ACC112 (cell line): Measurements from ENCODE around the gene BCO2.
A peak's percentile ranks its signal among the peaks of the same experiment; 100 is the strongest.

Experiments
- H2AFZ ChIP-seq: fragments of 200-600 bp; sonication (generic); one replicate; pipeline ENCODE4 v1.6.0; 2017; ENCODE audit warnings: antibody characterized with exemption, low read length; ENCODE audit not compliant: unreplicated experiment
- H3K27ac ChIP-seq: fragments of 200-600 bp; sonication (generic); 2 replicates; pipeline ENCODE4 v1.5.1; 2014; ENCODE audit warnings: low read depth, mild to moderate bottlenecking, antibody characterized with exemption, low read length, moderate library complexity
- H3K27me3 ChIP-seq: fragments of 200-600 bp; sonication (generic); 2 replicates; pipeline ENCODE4 v1.6.1; 2014; ENCODE audit warnings: mild to moderate bottlenecking, antibody characterized with exemption, low read length, moderate library complexity, mixed read lengths; ENCODE audit not compliant: insufficient read depth
- H3K36me3 ChIP-seq: fragments of 200-600 bp; sonication (generic); 2 replicates; pipeline ENCODE4 v1.6.1; 2016; ENCODE audit warnings: mild to moderate bottlenecking, antibody characterized with exemption, low read length, moderate library complexity, mixed read lengths; ENCODE audit not compliant: insufficient read depth
- H3K4me1 ChIP-seq: fragments of 200-600 bp; sonication (generic); one replicate; pipeline ENCODE4 v1.6.1; 2016; ENCODE audit warnings: low read length, mixed read lengths; ENCODE audit not compliant: insufficient read depth, unreplicated experiment, control insufficient read depth
- H3K4me3 ChIP-seq: fragments of 200-600 bp; sonication (generic); 2 replicates; pipeline ENCODE4 v1.5.1; 2014; ENCODE audit warnings: mild to moderate bottlenecking, low read depth, low read length
- H3K79me2 ChIP-seq: fragments of 200-600 bp; sonication (generic); one replicate; pipeline ENCODE4 v1.6.0; 2016; ENCODE audit warnings: low read length; ENCODE audit not compliant: control insufficient read depth, unreplicated experiment, insufficient read depth

Gene BCO2, protein sequence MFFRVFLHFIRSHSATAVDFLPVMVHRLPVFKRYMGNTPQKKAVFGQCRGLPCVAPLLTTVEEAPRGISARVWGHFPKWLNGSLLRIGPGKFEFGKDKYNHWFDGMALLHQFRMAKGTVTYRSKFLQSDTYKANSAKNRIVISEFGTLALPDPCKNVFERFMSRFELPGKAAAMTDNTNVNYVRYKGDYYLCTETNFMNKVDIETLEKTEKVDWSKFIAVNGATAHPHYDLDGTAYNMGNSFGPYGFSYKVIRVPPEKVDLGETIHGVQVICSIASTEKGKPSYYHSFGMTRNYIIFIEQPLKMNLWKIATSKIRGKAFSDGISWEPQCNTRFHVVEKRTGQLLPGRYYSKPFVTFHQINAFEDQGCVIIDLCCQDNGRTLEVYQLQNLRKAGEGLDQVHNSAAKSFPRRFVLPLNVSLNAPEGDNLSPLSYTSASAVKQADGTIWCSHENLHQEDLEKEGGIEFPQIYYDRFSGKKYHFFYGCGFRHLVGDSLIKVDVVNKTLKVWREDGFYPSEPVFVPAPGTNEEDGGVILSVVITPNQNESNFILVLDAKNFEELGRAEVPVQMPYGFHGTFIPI

GRCh38 chr11:112174789-112175598 lies at the start of gene BCO2:
BCO2 (plus strand) TSS chr11:112175512; CDS start chr11:112175602, 90 bp downstream.
- H3K36me3 ChIP-seq: no peaks in the 10 kb centered on the region
- peak within 1 kb of the TSS; percentile 79 for H3K4me3 ChIP-seq
- no peaks in the 10 kb centered on the region for H3K79me2 ChIP-seq
- peak within 1 kb of the TSS; percentile 61; the same call in 1 of the 2 replicates for H3K27ac ChIP-seq
- no peaks in the 10 kb centered on the region for H3K27me3 ChIP-seq
- H2AFZ ChIP-seq: peak within 1 kb of the TSS; percentile 97
- H3K4me1 ChIP-seq: peaks cover 16% of the 10 kb centered on the region

DNA sequence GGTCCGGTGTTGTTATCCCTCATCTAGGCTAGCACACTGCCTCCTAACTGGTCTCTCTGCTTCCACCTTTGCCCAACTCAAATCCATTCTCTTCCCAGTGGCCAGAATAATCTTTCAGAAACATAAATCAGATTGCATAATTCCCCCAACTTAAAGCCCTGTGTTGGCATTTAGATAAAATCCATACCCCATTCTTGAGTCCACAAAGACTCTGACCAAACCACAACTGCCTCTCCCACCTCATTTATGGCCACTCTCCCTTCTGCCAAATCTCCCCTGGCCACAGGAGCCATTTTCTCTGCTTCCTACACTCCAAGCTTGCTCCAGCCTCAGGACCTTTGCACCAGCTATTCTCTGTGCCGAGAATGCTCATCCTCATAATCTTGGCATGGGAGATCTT lies 48.3 kb upstream of the BCO2 start:
- no peak overlapping the region for H2AFZ ChIP-seq
- H3K4me1 ChIP-seq: peaks cover 6% of the 10 kb centered on the region
- no peaks in the 10 kb centered on the region for H3K79me2 ChIP-seq
- no peaks in the 10 kb centered on the region for H3K36me3 ChIP-seq
- no peak overlapping the region for H3K4me3 ChIP-seq
- no peaks in the 10 kb centered on the region for H3K27me3 ChIP-seq
- H3K27ac ChIP-seq: no peak overlapping the region

GRCh38 chr11:112128483-112129121 lies 46.7 kb upstream of the BCO2 start:
- Histone ChIP-seq H3K36me3 (no peaks in the 10 kb centered on the region), H3K4me1 (peaks cover 6% of the 10 kb centered on the region), H2AFZ (no peak overlapping the region), H3K79me2 (no peaks in the 10 kb centered on the region), H3K27ac (no peak overlapping the region), H3K4me3 (no peak overlapping the region), H3K27me3 (no peaks in the 10 kb centered on the region)

DNA sequence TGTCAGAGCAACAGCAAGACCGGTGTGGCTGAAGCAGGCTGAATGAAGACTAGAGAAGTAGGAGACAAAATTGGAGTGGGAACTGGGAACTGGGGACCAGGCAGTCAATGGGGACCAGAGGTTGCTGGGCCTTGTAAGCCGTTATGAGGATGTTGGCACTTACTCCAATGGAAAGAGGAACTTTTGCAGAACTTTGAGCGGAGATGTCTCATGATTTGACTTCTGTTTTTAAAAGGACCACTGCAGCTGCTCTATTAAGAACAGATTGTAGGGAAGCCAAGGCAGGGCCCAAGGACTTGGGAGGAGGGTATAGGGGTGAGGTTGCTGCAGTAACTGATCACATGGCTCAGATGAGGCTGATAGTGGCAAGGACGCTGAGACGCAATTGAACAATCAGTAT lies 45.7 kb upstream of the BCO2 start:
- H3K27ac ChIP-seq: no peak overlapping the region

DNA sequence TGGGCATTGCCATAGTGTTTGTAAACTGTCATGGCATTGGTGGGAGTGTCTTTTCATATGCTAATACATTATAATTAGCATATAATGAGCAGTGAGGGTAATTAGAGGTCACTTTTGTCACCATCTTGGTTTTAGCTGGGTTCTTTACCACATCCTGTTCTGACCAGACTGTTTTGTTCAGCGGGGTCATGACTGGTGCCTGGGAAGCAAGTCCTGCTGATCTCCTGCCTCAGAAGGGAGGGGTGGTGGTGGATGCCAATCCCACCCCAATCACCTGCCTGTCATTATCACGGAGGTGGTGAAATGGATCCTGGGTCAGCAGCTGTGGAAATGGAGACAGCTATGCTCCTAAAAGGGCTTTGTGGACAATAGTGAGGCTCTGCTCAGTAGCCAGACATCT lies 42.6 kb upstream of the BCO2 start:
- no peaks in the 10 kb centered on the region for H3K36me3 ChIP-seq
- H3K4me3 ChIP-seq: no peak overlapping the region
- H3K4me1 ChIP-seq: peaks cover 6% of the 10 kb centered on the region

More for the DNA sequence above, 45.7 kb upstream of the BCO2 start:
- Histone ChIP-seq H2AFZ (no peak overlapping the region), H3K27me3 (no peaks in the 10 kb centered on the region), H3K79me2 (no peaks in the 10 kb centered on the region), H3K4me3 (no peak overlapping the region), H3K36me3 (no peaks in the 10 kb centered on the region), H3K4me1 (peaks cover 6% of the 10 kb centered on the region)

GRCh38 chr11:112134473-112134872 lies 40.8 kb upstream of the BCO2 start:
- Histone ChIP-seq H3K4me1 (no peaks in the 10 kb centered on the region), H3K36me3 (no peaks in the 10 kb centered on the region), H2AFZ (no peak overlapping the region), H3K27ac (no peak overlapping the region), H3K79me2 (no peaks in the 10 kb centered on the region), H3K4me3 (no peak overlapping the region), H3K27me3 (no peaks in the 10 kb centered on the region)

More for the DNA sequence above, 42.6 kb upstream of the BCO2 start:
- no peak overlapping the region for H3K27ac ChIP-seq
- no peaks in the 10 kb centered on the region for H3K27me3 ChIP-seq
- no peaks in the 10 kb centered on the region for H3K79me2 ChIP-seq
- no peak overlapping the region for H2AFZ ChIP-seq

DNA sequence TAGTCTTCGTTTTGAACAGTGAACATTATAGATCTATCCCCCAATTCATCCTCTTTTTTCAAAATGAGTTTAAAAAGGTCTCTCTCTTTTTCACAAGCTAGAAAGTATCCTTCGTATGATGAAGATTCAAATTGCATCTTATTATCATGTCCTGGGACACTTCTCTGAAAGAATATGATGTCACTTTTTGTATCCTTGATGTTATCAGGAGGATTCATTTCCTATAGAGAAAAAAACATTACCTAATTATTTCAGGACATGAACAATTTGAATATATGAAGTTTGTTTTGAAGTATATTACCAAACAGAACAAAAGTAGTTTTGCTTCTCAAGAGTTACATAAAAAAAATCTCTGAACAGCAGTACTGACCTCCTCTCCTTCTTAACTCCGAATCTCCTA lies 31.7 kb upstream of the BCO2 start:
- no peaks in the 10 kb centered on the region for H3K79me2 ChIP-seq
- H3K36me3 ChIP-seq: no peaks in the 10 kb centered on the region

GRCh38 chr11:112150517-112150916 lies 24.8 kb upstream of the BCO2 start:
- Histone ChIP-seq H3K79me2 (no peaks in the 10 kb centered on the region), H3K27ac (no peak overlapping the region), H3K27me3 (no peaks in the 10 kb centered on the region), H3K4me1 (no peaks in the 10 kb centered on the region), H2AFZ (no peak overlapping the region), H3K4me3 (no peak overlapping the region), H3K36me3 (no peaks in the 10 kb centered on the region)

More for the DNA sequence above, 31.7 kb upstream of the BCO2 start:
- H3K27me3 ChIP-seq: no peaks in the 10 kb centered on the region
- H3K4me1 ChIP-seq: no peaks in the 10 kb centered on the region
- no peak overlapping the region for H2AFZ ChIP-seq
- no peak overlapping the region for H3K4me3 ChIP-seq
- no peak overlapping the region for H3K27ac ChIP-seq

DNA sequence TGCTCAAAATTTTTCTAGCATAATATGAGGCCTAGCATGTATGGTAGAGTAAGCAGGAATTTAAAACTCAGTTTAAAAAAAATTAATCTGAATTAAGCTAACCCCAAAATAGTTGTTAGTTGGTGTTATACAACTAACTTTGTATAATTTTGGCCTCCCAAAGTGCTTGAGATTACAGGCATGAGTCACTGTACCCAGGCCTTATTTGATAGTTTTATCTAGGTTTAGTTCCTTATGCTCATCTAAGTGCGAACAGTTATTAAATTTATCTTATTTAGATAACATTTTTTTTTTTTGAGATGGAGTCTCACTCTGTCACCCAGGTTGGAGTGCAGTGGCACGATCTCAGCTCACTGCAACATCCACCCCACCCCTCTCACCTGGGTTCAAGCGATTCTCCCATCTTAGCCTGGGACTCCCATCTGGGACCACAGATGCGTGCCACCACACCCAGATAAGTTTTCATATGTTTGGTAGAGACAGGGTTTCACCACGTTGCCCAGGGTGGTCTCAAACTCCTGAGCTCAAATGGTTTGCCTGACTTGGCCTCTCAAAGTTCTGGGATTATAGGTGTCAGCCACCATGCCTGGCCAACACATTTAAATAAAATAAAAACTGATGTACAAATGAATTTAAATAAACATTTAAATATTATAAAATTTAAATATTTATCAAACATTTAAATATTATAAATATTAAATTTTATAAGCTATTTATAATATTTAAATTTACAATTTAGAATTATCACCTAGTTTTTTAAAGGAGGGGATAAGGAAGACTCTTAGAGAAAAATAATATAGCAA lies 19.0 kb upstream of the BCO2 start:
- Histone ChIP-seq H3K27me3 (no peaks in the 10 kb centered on the region), H3K27ac (peak overlapping the region; percentile 76), H3K4me1 (peaks cover 28% of the 10 kb centered on the region), H2AFZ (no peak overlapping the region), H3K4me3 (no peak overlapping the region), H3K79me2 (no peaks in the 10 kb centered on the region), H3K36me3 (no peaks in the 10 kb centered on the region)
